ACC112 (cell line): Measurements from ENCODE around the gene ANTXR1.
A peak's percentile ranks its signal among the peaks of the same experiment; 100 is the strongest.

Source experiments
- H2AFZ ChIP-seq: fragments of 200-600 bp; sonication (generic); one replicate; pipeline ENCODE4 v1.6.0; 2017; ENCODE audit warnings: antibody characterized with exemption, low read length; ENCODE audit not compliant: unreplicated experiment
- H3K27ac ChIP-seq: fragments of 200-600 bp; sonication (generic); 2 replicates; pipeline ENCODE4 v1.5.1; 2014; ENCODE audit warnings: low read depth, mild to moderate bottlenecking, antibody characterized with exemption, low read length, moderate library complexity
- H3K27me3 ChIP-seq: fragments of 200-600 bp; sonication (generic); 2 replicates; pipeline ENCODE4 v1.6.1; 2014; ENCODE audit warnings: mild to moderate bottlenecking, antibody characterized with exemption, low read length, moderate library complexity, mixed read lengths; ENCODE audit not compliant: insufficient read depth
- H3K36me3 ChIP-seq: fragments of 200-600 bp; sonication (generic); 2 replicates; pipeline ENCODE4 v1.6.1; 2016; ENCODE audit warnings: mild to moderate bottlenecking, antibody characterized with exemption, low read length, moderate library complexity, mixed read lengths; ENCODE audit not compliant: insufficient read depth
- H3K4me1 ChIP-seq: fragments of 200-600 bp; sonication (generic); one replicate; pipeline ENCODE4 v1.6.1; 2016; ENCODE audit warnings: low read length, mixed read lengths; ENCODE audit not compliant: insufficient read depth, unreplicated experiment, control insufficient read depth
- H3K4me3 ChIP-seq: fragments of 200-600 bp; sonication (generic); 2 replicates; pipeline ENCODE4 v1.5.1; 2014; ENCODE audit warnings: mild to moderate bottlenecking, low read depth, low read length
- H3K79me2 ChIP-seq: fragments of 200-600 bp; sonication (generic); one replicate; pipeline ENCODE4 v1.6.0; 2016; ENCODE audit warnings: low read length; ENCODE audit not compliant: control insufficient read depth, unreplicated experiment, insufficient read depth

The ANTXR1 gene

DNA sequence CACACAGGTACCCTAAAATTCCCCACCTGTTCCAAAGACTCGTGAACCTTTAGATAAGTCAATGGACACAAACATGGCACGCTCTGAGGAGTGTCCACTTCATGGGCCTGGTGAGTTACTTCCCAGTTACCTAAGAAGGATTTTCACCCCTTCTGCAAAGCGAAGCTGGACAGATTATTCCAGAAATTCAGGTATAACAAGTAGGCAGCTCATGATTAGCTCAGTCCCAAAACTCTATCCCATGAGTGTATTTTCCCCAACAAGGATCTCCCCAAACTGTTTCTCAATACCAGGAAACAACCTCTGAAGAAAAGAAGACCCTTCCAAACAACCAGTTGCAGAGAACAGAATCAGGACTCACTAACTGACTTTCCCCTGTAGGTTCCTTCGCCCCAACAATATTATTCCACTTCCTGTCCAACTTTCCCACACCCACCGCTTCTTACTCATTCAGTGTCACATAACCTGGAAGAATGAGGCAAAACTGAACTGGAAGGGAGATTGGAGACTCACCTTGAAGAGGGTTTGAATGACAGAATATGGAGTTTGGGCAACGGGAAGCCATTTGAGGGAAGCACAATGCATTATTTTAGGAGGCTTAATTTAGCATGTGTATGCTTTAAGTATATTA, 120.1 kb downstream of the ANTXR1 start:
- peaks cover 10% of the 10 kb centered on the region; the same call in 1 of the 2 replicates for H3K36me3 ChIP-seq
- H3K79me2 ChIP-seq = no peaks in the 10 kb centered on the region
- H3K27ac ChIP-seq = peak overlapping the region; percentile 36; the same call in 1 of the 2 replicates
- H2AFZ ChIP-seq = no peak overlapping the region
- H3K4me1 ChIP-seq = peaks cover 52% of the 10 kb centered on the region
- no peaks in the 10 kb centered on the region for H3K27me3 ChIP-seq
- no peak overlapping the region for H3K4me3 ChIP-seq

DNA sequence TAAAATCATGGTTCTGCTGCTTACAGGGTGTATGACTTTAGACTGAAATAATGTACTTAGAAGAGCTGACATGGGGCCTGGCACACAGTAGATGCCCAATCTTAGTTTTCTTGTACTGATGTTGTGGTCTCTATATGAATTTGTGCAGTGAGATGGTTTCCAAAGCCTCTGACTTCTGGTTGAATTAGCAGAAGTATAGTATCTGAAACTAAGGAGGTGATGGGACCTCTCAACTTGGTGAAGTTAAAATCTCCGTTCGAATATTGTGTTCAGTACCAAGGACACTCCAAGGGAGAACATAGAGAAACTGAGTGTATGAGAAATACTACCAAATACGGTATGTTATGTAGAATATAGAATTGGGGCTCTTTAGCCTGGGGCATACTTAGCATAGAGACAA, 120.9 kb downstream of the ANTXR1 start:
- Histone ChIP-seq H3K36me3 (peaks cover 8% of the 10 kb centered on the region; the same call in 1 of the 2 replicates), H3K27me3 (no peaks in the 10 kb centered on the region)

GRCh38 chr2:69134306-69134945, 121.4 kb downstream of the ANTXR1 start:
- no peaks in the 10 kb centered on the region for H3K79me2 ChIP-seq
- peaks cover 65% of the 10 kb centered on the region for H3K4me1 ChIP-seq
- H3K27ac ChIP-seq = no peak overlapping the region; the same call in 1 of the 2 replicates
- H3K27me3 ChIP-seq = no peaks in the 10 kb centered on the region
- H3K36me3 ChIP-seq = peaks cover 4% of the 10 kb centered on the region; the same call in 1 of the 2 replicates
- H3K4me3 ChIP-seq = no peak overlapping the region
- H2AFZ ChIP-seq = no peak overlapping the region

More for the DNA sequence above, 120.9 kb downstream of the ANTXR1 start:
- H3K4me1 ChIP-seq = peaks cover 59% of the 10 kb centered on the region
- no peak overlapping the region for H2AFZ ChIP-seq
- no peaks in the 10 kb centered on the region for H3K79me2 ChIP-seq
- no peak overlapping the region for H3K4me3 ChIP-seq
- peak overlapping the region; percentile 25; the same call in 1 of the 2 replicates for H3K27ac ChIP-seq

GRCh38 chr2:69138247-69138772, 125.3 kb downstream of the ANTXR1 start:
- H2AFZ ChIP-seq = no peak overlapping the region
- H3K27me3 ChIP-seq = no peaks in the 10 kb centered on the region
- H3K79me2 ChIP-seq = no peaks in the 10 kb centered on the region
- H3K36me3 ChIP-seq = peaks cover 25% of the 10 kb centered on the region; the same call in 1 of the 2 replicates
- H3K4me3 ChIP-seq = peak overlapping the region; percentile 59
- peak overlapping the region; percentile 94 for H3K27ac ChIP-seq
- peaks cover 69% of the 10 kb centered on the region for H3K4me1 ChIP-seq

- Histone ChIP-seq H3K4me3 (peak overlapping the region; percentile 59), H3K27ac (peak overlapping the region; percentile 94), H3K79me2 (no peaks in the 10 kb centered on the region), H3K4me1 (peaks cover 69% of the 10 kb centered on the region), H3K36me3 (peaks cover 22% of the 10 kb centered on the region; the same call in 1 of the 2 replicates), H2AFZ (no peak overlapping the region), H3K27me3 (no peaks in the 10 kb centered on the region)
Measured at GRCh38 chr2:69138793-69139459, 125.9 kb downstream of the ANTXR1 start.

DNA sequence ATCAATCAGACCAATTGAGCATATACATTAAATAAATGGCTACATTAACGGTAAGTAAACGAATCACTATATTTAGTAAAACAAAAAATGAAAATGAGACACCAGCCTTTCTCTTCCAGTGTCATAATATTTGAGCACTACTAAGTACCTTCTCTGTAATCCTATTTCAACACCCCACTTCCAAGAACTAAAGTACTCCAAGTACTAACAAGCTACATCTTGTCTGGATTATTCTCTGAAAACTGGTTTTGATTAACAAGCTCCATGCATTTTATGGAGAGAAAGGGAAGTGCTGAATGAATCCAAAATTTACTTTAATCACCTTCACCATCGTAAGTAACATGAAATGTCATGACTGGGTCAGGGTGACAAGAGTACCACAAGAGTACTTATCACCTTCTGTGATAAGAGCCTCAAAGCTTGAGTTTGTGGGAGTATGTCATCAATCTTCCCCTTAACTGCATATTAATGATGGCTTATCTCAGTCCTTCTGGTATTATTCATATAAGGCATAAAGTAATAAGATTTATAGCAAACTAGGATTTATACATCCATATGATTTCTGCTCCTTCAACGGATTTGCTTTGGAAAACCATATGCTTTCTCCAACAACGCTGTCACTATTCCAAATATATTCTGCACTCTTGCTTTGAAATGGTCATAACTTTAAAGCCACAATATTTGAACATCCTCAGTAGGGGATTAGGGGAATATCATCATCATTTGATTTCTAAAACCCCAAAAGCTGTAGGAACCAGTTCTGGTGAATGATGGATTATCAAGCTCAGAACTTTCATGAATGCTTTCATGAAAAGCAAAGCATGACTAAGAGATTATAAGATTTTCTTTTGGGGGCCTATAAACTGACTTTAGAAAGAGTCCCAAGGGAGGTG, 127.0 kb downstream of the ANTXR1 start:
- no peak overlapping the region for H2AFZ ChIP-seq
- no peaks in the 10 kb centered on the region for H3K79me2 ChIP-seq
- H3K27me3 ChIP-seq = no peaks in the 10 kb centered on the region
- H3K36me3 ChIP-seq = peaks cover 21% of the 10 kb centered on the region; the same call in 1 of the 2 replicates
- peaks cover 63% of the 10 kb centered on the region for H3K4me1 ChIP-seq
- H3K4me3 ChIP-seq = peak overlapping the region; percentile 59; the same call in 1 of the 2 replicates
- peak overlapping the region; percentile 94 for H3K27ac ChIP-seq

DNA sequence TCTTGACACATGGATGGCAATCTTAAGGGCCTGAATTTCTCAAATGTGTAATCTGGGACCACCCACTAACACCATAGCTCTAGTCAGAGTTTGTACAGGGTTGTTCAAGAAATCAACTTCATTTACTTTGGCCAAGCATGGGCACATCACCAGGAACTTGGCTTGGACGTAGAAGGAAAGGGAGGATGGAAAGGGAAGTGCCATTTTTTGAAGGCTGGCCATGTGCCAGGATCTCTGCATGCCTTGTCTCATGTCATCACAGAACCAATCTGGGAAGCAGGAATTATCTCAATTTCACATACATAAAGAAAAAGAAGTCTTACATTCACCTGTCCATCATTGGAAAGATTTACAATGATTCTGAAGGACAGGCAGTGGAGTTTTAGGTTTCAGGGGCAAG, 128.1 kb downstream of the ANTXR1 start:
- H3K4me3 ChIP-seq = no peak overlapping the region
- peaks cover 21% of the 10 kb centered on the region; the same call in 1 of the 2 replicates for H3K36me3 ChIP-seq
- no peaks in the 10 kb centered on the region for H3K79me2 ChIP-seq
- H2AFZ ChIP-seq = no peak overlapping the region
- H3K27me3 ChIP-seq = no peaks in the 10 kb centered on the region
- H3K4me1 ChIP-seq = peaks cover 59% of the 10 kb centered on the region
- no peak overlapping the region for H3K27ac ChIP-seq

DNA sequence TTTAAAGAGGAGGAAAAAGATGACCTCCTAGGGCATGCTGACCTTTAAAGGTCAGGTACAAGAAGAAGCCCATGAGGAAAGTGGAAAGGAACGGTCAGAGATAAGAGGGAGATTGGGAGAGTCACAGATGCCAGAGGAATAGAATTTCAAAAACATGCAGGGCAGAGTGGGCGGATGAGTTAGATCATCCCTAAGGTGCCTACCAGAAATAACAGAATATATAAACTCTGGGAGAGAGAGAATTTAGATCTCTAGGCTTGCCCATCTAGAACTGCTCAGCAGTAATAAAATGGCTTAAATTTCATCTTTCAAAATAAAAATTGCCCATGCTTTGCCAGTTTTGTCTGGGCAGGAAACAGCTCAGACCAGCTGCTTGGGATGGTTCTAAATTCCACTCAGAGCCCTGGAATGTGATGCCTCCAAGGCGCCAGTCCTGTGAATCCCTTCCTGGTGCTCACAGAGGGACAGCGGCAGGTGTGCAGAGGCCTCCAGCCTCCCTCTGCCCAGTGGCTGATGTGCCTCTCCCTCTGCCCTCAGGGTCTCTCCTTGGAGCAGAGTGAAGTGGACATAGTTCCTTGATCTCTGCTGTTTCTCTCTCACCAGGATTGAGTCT, 130.9 kb downstream of the ANTXR1 start:
- Histone ChIP-seq H3K4me3 (no peak overlapping the region), H3K4me1 (peaks cover 36% of the 10 kb centered on the region), H3K27me3 (no peaks in the 10 kb centered on the region), H3K36me3 (peaks cover 21% of the 10 kb centered on the region; the same call in 1 of the 2 replicates), H2AFZ (no peak overlapping the region), H3K27ac (no peak overlapping the region), H3K79me2 (no peaks in the 10 kb centered on the region)

DNA sequence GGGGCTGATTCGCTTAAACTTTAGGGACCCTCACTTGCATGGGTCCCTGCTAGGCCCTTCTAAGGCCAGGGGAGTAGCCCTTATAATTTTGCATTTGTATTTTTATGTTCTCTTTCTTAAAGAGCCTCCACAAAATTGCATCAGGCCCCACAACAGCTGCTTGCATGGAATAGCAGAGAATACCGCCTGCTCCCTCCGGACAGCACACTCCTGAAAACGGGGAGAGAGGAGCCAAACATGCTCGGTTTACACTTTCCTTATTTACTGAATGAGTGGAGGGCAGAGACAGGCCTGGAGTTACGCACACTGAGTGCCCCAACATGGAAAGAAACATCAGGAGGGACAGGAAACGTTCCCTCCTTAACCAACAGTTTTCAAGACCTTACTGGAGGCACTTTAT, 132.2 kb downstream of the ANTXR1 start:
- Histone ChIP-seq H3K4me1 (peaks cover 33% of the 10 kb centered on the region), H3K36me3 (peaks cover 18% of the 10 kb centered on the region; the same call in 1 of the 2 replicates), H3K4me3 (no peak overlapping the region), H3K27ac (no peak overlapping the region), H3K27me3 (no peaks in the 10 kb centered on the region), H2AFZ (no peak overlapping the region), H3K79me2 (no peaks in the 10 kb centered on the region)
